ENCODE measurements around the gene KLHL36. TPM values are rescaled to one million over a fixed set of nuclear protein-coding genes. Genes with fewer than 3 reads are reported as not detected.

KLHL36 gene
- 71.5 and 96.2 TPM in 2 replicates for total RNA-seq

DNA sequence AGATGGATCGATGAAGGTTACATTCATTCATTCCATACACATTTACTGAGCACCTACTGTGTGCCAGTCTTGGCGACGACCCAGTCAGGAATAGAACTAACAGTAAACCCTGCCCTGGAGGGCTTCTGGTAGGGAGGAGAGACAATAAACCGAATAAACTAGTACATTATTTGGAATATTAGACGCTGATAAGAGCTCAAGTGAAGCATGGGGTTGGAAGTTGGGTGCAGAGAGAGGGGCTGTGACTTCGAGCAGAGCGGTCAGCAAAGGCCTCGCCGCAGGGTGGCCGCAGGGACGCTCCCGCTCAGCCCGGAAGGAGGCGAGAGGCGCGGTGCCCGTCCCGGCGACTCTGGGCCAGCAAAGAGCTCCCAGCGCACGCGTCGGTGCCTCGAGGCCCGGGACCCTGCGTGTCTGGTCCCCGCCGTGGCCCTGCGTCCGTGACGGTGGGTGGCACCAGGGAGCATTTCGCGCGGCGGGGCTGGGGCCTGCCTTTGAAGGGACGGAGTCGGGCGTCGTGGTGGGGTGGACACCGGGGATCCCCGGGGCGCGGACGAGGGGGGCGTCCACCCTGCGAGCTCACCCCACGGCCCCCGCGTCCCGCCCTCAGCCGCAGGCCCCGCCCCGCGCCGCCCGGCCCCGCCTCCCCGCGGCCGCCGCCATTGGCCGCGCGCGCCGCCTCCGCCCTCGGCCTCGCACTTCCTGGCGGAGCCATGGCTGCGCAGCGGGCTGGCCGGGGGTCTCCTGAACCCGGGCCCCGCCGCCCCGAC lies at the start of gene KLHL36:
Gene KLHL36 (plus strand): TSS at position 684 of the 767 bp plus-strand sequence. CDS start 2,357 bp downstream, outside the sequence.

DNA sequence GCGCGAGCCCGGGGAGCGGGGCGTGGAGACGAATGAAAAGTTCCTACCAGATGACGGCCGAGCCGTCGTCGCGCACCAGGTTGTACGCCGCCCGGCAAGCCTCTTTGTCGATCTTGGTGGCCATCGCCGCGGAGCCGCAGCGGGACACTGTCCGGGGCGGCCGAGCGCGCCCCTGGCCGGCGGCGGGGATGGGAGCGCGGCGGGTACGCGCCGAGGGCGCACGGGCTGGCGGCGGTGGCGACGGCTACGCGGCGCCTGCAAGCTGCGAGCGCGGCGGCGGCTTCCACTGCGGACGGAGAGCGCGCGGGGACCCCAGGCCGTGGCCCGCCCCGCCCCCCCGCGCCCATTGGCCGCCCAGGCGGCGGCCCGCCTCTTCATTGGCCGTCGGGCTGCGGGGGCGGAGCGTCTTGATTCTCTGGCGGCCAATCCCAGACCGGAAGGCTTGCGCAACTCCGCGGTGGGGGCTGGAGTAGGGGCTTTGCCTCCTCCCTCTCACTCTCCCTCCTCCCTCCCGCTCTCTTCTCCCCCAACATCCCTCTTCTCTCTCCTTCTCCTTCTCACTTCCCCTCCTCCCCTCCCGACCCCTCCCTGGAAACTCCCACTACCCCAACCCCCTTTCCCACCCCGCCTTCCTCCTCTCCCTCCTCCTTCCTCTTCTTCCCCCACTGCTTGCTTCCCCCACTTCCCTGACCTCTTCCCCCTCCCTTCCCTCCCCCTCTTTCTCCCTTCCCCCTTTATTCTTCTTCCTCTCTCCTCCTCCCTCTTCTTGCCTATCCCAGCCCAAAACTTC lies 30.3 kb upstream of the KLHL36 start, which contains the start of gene COTL1:
Gene COTL1 (minus strand): TSS at position 288 of the 790 bp plus-strand sequence. CDS start 164 bp downstream, at position 124.

DNA sequence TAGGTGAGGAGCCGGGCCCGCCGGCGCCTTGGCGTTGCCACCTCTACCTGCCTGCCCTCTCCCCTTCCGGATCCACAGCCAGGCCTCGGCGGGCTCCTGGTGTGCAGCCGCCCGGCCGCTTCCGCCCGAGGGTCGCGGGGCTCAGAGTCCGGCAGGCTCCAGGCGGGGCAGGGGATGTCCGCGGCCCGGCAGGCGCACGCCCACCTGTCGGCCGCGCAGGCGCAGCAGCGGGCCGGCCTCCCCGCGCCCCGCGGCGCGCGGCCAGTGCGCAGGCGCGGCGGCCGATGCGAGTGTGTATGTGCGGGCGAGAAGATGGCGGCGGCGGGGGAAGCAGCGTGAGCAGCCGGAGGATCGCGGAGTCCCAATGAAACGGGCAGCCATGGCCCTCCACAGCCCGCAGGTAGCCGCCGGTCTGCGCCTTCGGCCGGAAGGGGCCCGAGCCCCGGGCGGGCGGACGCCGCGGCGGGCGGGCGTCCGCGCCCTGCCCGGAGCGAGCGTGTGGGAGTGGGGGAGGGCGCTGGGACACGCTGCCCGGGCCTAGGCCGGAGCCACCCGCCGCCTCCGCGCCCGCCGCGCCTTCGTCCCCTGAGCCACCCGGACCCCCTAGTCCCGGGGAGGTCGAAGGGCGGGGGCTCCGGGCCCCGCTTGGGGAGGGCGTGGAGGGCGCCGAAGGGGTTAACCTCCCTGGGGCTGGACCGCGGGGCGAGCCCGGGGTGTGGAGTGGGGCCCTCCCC lies 51.6 kb downstream of the KLHL36 start, which contains the start of gene USP10:
Gene USP10 (plus strand): TSS at position 289 of the 734 bp plus-strand sequence. CDS start 91 bp downstream, at position 380.

Other genes starting within 250 kb of the KLHL36 start
- 33.2 and 79.7 TPM in 2 replicates for gene MEAK7, start 143.9 kb upstream of the KLHL36 start, total RNA-seq
- 90.4 and 145 TPM in 2 replicates for gene COTL1, start 30.4 kb upstream of the KLHL36 start, total RNA-seq
- gene USP10, start 51.5 kb downstream of the KLHL36 start, total RNA-seq: 46.4 and 59.5 TPM in 2 replicates
- 4.5 and 5.4 TPM in 2 replicates for gene CRISPLD2, start 171.5 kb downstream of the KLHL36 start, total RNA-seq